Activated B cell treated with CpG ODN at 0.5 μM for 24 hours (primary cell): ENCODE measurements around the gene DDX4. TPM values are rescaled to one million over a fixed set of nuclear protein-coding genes. Genes with fewer than 3 reads are reported as not detected.

Experiments
- ATAC-seq: fragments of 200-7000 bp; cut with Tn5 transposase; one replicate; pipeline ENCODE4 v1.10.0; 2021; ENCODE audit warnings: low read depth, mild to moderate bottlenecking, moderate library complexity
- CTCF ChIA-PET: fragments of 350-600 bp; sonication (Branson Sonifier 250); formaldehyde crosslinking; loops from one replicate; lab custom pipeline; 2021; ENCODE audit warnings: antibody characterized with exemption; lab: Charles Lee
- POLR2A ChIA-PET: fragments of 350-600 bp; sonication (Branson Sonifier 250); formaldehyde crosslinking; loops from one replicate; lab custom pipeline; 2021; ENCODE audit warnings: antibody characterized with exemption; lab: Charles Lee
- DNase-seq: peaks from one replicate; pipeline ENCODE4 v3.0.0; 2022
- H3K27ac Mint-ChIP-seq: one replicate; pipeline ENCODE4 v1.8.0; 2020; ENCODE audit warnings: mixed read lengths
- H3K27me3 Mint-ChIP-seq: one replicate; pipeline ENCODE4 v1.8.0; 2021; ENCODE audit warnings: mixed read lengths
- H3K36me3 Mint-ChIP-seq: one replicate; pipeline ENCODE4 v1.8.0; 2021; ENCODE audit warnings: low read depth, mixed read lengths
- H3K4me1 Mint-ChIP-seq: one replicate; pipeline ENCODE4 v1.8.0; 2021; ENCODE audit warnings: mixed read lengths
- H3K4me3 Mint-ChIP-seq: one replicate; pipeline ENCODE4 v1.8.0; 2020; ENCODE audit warnings: mild to moderate bottlenecking, mixed read lengths
- H3K9me3 Mint-ChIP-seq: one replicate; pipeline ENCODE4 v1.8.0; 2020; ENCODE audit warnings: mixed read lengths
- intact Hi-C: fragments of 100-400 bp; cut with micrococcal nuclease; formaldehyde crosslinking; loops from one replicate; pipeline ENCODE4 v1.15.1; 2024
- total RNA-seq: library from RNA; stranded (reverse); gene quantifications from 2 replicates; pipeline ENCODE4 v1.2.3, GENCODE V29; 2022
- TF ChIP-seq, protein P1 (sequence below): fragments of 200-600 bp; IDR thresholded peaks from one replicate; pipeline ENCODE4 v1.8.0; 2022; ENCODE audit warnings: antibody characterized with exemption, mild to moderate bottlenecking

DDX4 gene
- total RNA-seq, 1 donor from 2014 or later: not detected

DNA sequence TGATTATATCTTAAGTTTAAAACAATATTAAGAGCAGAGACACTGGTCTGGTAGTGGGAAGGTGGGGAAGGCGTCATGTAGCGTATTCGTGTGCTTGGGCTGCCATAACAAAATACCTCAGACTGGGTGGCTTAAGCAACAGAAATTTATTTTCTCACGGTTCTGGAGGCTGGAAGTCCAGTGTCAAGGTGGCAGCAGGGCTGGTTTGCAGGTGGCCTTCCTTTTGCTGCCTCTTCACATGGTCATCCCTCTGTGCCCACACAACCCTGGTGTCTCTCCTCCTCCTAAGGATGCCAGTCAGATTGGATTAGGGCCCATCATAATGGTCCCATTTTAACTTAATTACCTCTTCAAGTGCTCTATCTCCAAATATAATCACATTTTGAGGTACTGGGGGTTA is 122.8 kb downstream of the DDX4 start:
- TF ChIP-seq, protein P1, sequence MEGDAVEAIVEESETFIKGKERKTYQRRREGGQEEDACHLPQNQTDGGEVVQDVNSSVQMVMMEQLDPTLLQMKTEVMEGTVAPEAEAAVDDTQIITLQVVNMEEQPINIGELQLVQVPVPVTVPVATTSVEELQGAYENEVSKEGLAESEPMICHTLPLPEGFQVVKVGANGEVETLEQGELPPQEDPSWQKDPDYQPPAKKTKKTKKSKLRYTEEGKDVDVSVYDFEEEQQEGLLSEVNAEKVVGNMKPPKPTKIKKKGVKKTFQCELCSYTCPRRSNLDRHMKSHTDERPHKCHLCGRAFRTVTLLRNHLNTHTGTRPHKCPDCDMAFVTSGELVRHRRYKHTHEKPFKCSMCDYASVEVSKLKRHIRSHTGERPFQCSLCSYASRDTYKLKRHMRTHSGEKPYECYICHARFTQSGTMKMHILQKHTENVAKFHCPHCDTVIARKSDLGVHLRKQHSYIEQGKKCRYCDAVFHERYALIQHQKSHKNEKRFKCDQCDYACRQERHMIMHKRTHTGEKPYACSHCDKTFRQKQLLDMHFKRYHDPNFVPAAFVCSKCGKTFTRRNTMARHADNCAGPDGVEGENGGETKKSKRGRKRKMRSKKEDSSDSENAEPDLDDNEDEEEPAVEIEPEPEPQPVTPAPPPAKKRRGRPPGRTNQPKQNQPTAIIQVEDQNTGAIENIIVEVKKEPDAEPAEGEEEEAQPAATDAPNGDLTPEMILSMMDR: no peak
- ChIA-PET POLR2A (no interaction called here), CTCF (no interaction called here)
- Mint-ChIP-seq H3K9me3 (no peaks in the 10 kb centered on the region), H3K36me3 (no peaks in the 10 kb centered on the region), H3K27me3 (peaks cover 7% of the 10 kb centered on the region), H3K4me1 (no peaks in the 10 kb centered on the region), H3K4me3 (no peak overlapping the region), H3K27ac (no peak overlapping the region)
- intact Hi-C loops: no loop called here
- ATAC-seq (no peak), DNase-seq (no peak)

DNA sequence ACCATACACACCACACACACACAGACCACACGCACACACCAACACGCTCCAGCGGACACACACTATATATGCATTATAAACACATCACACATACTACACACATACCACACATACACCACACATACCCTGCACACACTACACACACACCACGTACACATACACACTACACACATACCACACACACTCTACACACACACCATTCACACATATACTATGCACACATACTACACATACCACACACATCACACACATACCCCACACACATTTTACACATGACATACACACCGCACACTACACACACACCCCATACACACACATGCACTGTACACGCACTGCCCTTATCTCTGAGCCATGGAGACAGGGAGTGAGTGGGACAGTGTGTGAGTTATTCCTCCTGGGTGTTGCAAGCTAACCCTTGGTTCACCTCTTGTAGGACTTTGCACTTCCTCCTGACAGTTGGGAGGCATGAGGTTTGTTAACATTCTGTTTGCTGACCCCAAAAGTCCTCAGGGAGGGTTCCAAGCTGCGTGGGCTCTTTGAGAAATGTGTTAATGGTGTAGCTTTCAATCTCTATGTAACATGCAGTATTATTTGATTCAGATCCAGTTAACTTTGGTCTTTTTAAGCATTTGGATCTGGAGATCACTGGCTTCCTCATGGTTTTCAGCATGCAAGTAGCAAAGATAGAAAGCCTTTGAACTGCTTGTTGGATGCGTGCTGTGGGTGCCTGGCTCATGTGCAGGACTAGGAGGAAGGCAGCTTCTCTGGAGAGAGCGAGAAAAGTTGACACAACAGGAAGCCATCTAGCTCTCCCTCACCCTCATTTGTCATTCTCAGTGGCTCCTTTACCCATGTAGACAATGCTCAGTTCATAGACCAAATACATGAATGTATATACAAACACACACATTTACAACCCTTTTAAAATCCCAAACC is 127.0 kb downstream of the DDX4 start:
- POLR2A ChIA-PET: interaction anchor here (0.6 kb wide), 1 partner anchor 30 kb away, joined by 3 read pairs; no protein-coding TSS in a partner anchor

DNA sequence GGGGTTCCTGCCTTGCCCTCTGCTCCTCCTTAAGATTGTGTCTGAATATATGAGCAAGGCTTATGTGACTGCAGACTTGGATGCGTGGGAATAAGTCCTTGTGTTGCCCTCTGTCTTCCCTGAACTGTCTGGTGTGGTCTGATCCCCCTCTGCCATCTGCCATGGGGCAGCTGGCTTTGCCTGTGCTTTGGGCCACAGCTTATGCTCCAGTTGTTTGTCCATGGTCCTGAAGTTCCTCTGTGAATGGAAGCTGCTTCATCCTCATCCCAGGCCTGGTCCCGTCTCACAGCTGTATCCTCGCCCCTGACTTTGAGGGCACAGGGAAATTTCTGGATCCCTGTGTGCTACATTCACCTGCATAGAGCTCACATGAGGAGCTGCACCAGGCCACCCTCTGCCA is 128.0 kb downstream of the DDX4 start:
- ATAC-seq (no peak), DNase-seq (no peak)
- Mint-ChIP-seq H3K9me3 (no peaks in the 10 kb centered on the region), H3K4me1 (no peaks in the 10 kb centered on the region), H3K27ac (no peak overlapping the region), H3K27me3 (no peaks in the 10 kb centered on the region), H3K4me3 (no peak overlapping the region), H3K36me3 (no peaks in the 10 kb centered on the region)
- intact Hi-C loops: no loop called here
- ChIA-PET CTCF (no interaction called here), POLR2A (no interaction called here)
- TF ChIP-seq, protein P1: no peak

More for the DNA sequence above, 127.0 kb downstream of the DDX4 start:
- DNase-seq (no peak), ATAC-seq (no peak)
- Mint-ChIP-seq H3K4me1 (no peaks in the 10 kb centered on the region), H3K36me3 (no peaks in the 10 kb centered on the region), H3K4me3 (no peak overlapping the region), H3K9me3 (no peaks in the 10 kb centered on the region), H3K27me3 (no peaks in the 10 kb centered on the region), H3K27ac (no peak overlapping the region)
- intact Hi-C loops: no loop called here
- TF ChIP-seq, protein P1: no peak
- CTCF ChIA-PET: no interaction called here

DNA sequence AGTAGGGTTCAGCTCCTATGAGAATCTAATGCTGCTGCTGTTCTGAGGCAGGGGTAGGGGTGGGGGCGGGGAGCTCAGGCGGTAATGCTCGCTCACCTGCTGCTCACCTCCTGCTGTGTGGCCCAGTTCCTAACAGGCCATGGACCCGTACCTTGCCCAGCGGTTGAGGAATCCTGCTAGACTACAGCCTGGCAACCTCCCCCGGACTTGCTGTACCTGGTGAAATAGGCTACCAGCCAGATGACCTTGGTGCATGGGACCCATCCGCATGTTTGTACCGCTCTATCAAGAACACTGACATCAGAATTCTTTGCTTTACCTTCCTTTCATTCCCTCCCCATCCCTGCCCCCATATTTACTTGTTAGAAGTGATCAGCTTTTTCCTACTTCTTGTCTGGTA is 128.6 kb downstream of the DDX4 start:
- Mint-ChIP-seq H3K27ac (no peak overlapping the region), H3K4me1 (no peaks in the 10 kb centered on the region), H3K4me3 (no peak overlapping the region), H3K9me3 (no peaks in the 10 kb centered on the region), H3K27me3 (no peaks in the 10 kb centered on the region), H3K36me3 (no peaks in the 10 kb centered on the region)
- no peak for ATAC-seq
- TF ChIP-seq, protein P1: no peak
- POLR2A ChIA-PET: no interaction called here
- intact Hi-C loops: no loop called here
- DNase-seq: no peak
- CTCF ChIA-PET: no interaction called here

Other genes starting within 250 kb of the DDX4 start
- 10.3 and 12.0 TPM in 2 replicates for gene PLPP1, start 203.1 kb upstream of the DDX4 start, total RNA-seq
- gene SLC38A9, start 25.7 kb upstream of the DDX4 start, total RNA-seq: 26.6 and 29.9 TPM in 2 replicates
- gene IL31RA, start 113.3 kb downstream of the DDX4 start, total RNA-seq: not detected in 2 replicates